DND-41 (cell line): ENCODE data around the gene FBXO15.

Experiments used
- EZH2 ChIP-seq: IDR thresholded peaks from 3 replicates; pipeline ENCODE4 v1.6.1; 2012; ENCODE audit warnings: borderline replicate concordance, low read depth, mild to moderate bottlenecking, moderate library complexity, low read length, inconsistent platforms; ENCODE audit not compliant: severe bottlenecking
- TF ChIP-seq, protein P1 (sequence below): IDR thresholded peaks from 2 replicates; pipeline ENCODE4 v1.5.1; 2012; ENCODE audit warnings: borderline replicate concordance, low read length, moderate library complexity, mild to moderate bottlenecking; ENCODE audit not compliant: poor library complexity, severe bottlenecking; ENCODE audit errors: extremely low read depth

GRCh38 chr18:74152270-74152669 lies 4.6 kb upstream of the FBXO15 start:
- TF ChIP-seq, protein P1, sequence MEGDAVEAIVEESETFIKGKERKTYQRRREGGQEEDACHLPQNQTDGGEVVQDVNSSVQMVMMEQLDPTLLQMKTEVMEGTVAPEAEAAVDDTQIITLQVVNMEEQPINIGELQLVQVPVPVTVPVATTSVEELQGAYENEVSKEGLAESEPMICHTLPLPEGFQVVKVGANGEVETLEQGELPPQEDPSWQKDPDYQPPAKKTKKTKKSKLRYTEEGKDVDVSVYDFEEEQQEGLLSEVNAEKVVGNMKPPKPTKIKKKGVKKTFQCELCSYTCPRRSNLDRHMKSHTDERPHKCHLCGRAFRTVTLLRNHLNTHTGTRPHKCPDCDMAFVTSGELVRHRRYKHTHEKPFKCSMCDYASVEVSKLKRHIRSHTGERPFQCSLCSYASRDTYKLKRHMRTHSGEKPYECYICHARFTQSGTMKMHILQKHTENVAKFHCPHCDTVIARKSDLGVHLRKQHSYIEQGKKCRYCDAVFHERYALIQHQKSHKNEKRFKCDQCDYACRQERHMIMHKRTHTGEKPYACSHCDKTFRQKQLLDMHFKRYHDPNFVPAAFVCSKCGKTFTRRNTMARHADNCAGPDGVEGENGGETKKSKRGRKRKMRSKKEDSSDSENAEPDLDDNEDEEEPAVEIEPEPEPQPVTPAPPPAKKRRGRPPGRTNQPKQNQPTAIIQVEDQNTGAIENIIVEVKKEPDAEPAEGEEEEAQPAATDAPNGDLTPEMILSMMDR, result no peak
- no peak for TF ChIP-seq EZH2
